K562 (cell line): ENCODE measurements around the gene YES1. TPM values are rescaled to one million over a fixed set of nuclear protein-coding genes. Genes with fewer than 3 reads are reported as not detected.
A peak's percentile ranks its signal among the peaks of the same experiment; 100 is the strongest.

Experiments used
- BRF2 ChIP-seq: IDR thresholded peaks from 3 replicates; pipeline ENCODE4 v1.6.1; 2011; ENCODE audit warnings: borderline replicate concordance, mild to moderate bottlenecking; ENCODE audit not compliant: insufficient read length, insufficient read depth
- CREM ChIP-seq: IDR thresholded peaks from 2 replicates; pipeline ENCODE4 v1.6.1; 2014; ENCODE audit warnings: antibody characterized with exemption, low read depth
- GTF2E2 ChIP-seq: fragments of 200-800 bp; sonication (Bioruptor generic); IDR thresholded peaks from 2 replicates; pipeline ENCODE4 v1.6.1; 2016; ENCODE audit warnings: missing genetic modification characterization, missing compliant biosample characterization
- MGA ChIP-seq: fragments of 450-650 bp; IDR thresholded peaks from 2 replicates; pipeline ENCODE4 v1.6.1; 2016; ENCODE audit warnings: mild to moderate bottlenecking, moderate library complexity
- POLR3A ChIP-seq: IDR thresholded peaks from 2 replicates; pipeline ENCODE4 v1.6.1; 2011; ENCODE audit warnings: borderline replicate concordance, mild to moderate bottlenecking, moderate library complexity; ENCODE audit not compliant: insufficient read length, insufficient read depth; ENCODE audit errors: extremely low read depth
- PURB ChIP-seq: sonication (generic); formaldehyde crosslinking; IDR thresholded peaks from 2 replicates; pipeline ENCODE4 v1.9.0; 2021; ENCODE audit warnings: low read depth, mild to moderate bottlenecking, missing genetic modification reagents
- TBL1XR1 ChIP-seq, 2 experiments: IDR thresholded peaks; 2 replicates each; pipeline ENCODE4 v1.6.1; 2012; ENCODE audit warnings: improper control_type of control experiment in 2 of 2, low read length in 2 of 2, mild to moderate bottlenecking in 1 of 2
- TSHZ1 ChIP-seq: fragments of 250-450 bp; sonication (Bioruptor Pico); IDR thresholded peaks from 2 replicates; pipeline ENCODE4 v1.4.0; 2020; ENCODE audit warnings: mild to moderate bottlenecking, moderate library complexity
- U2AF2 ChIP-seq: fragments of 200-400 bp; formaldehyde crosslinking; optimal IDR thresholded peaks from 2 replicates; pipeline ENCODE3; 2017; ENCODE audit warnings: low read depth, mild to moderate bottlenecking, low read length
- ZNF77 ChIP-seq: fragments of 250-450 bp; sonication (Bioruptor Pico); IDR thresholded peaks from 2 replicates; pipeline ENCODE4 v1.5.0; 2020
- polyA plus RNA-seq, 8 experiments: library from polyadenylated mRNA; depleted of rRNA in 4 of 8; stranded (reverse) in 5 of 8; unstranded in 3 of 8; fragments of >200 nt; fragmentation: Nextera tagmentation in 2 of 8; fragmentation: Illumina TruSeq in 1 of 8; extraction: Ambion mirVana in 2 of 8; extraction: Trizol in 1 of 8; gene quantifications; 2 replicates each; pipeline versions ENCODE4 v1.2.1 to v1.2.3, GENCODE V29; 2011 to 2014; ENCODE audit warnings: inconsistent platforms in 1 of 8, missing spikeins in 1 of 8
- total RNA-seq, 7 experiments: library from RNA; depleted of rRNA in 6 of 7; stranded (reverse); fragments of >200 nt in 6 of 7; fragmentation: Illumina TruSeq in 2 of 7; extraction: Trizol in 2 of 7; gene quantifications; 2 replicates each; pipeline versions ENCODE4 v1.2.1 to v1.2.3, GENCODE V29; 2011 to 2021; ENCODE audit warnings: low replicate concordance in 1 of 7

The YES1 gene
- total and polyA plus RNA-seq, 9 of the 15 experiments (the other 6 are each of a cell fraction or from before 2014, with no cell fraction given), result 37.2 to 115 (median 77.7) TPM

GRCh38 chr18:841647-842370 is 29.8 kb upstream of the YES1 start (continued):
- TF ChIP-seq POLR3A, result no peak
- no peak for TF ChIP-seq PURB (CRISPR knock-in tag)
- no peak for TF ChIP-seq BRF2
- no peak for TF ChIP-seq ZNF77 (CRISPR knock-in tag)
- peak; percentile 33; the same call in 1 of the 2 replicates for TF ChIP-seq MGA
- TF ChIP-seq U2AF2, result no peak
- TF ChIP-seq TBL1XR1 (IDR thresholded peaks at IDR 0.05; ENCODE audit: low read length in 2 of 2), result no peak
- TF ChIP-seq TSHZ1 (CRISPR knock-in tag), result no peak; the same call in 1 of the 2 replicates
- peak; percentile 72; the same call in 1 of the 2 replicates for TF ChIP-seq GTF2E2 (tag)
- TF ChIP-seq CREM, result peak; percentile 53; the same call in 1 of the 2 replicates
